K562 (cell line): ENCODE results near the gene THEM5.

Experiments
- EP300 ChIP-seq: IDR thresholded peaks from 2 replicates; pipeline ENCODE4 v1.6.1; 2012; ENCODE audit warnings: low read length, improper control_type of control experiment
- FOXK1 ChIP-seq: sonication (generic); formaldehyde crosslinking; IDR thresholded peaks from 2 replicates; pipeline ENCODE4 v1.8.0; 2022; ENCODE audit warnings: missing genetic modification reagents, mild to moderate bottlenecking, borderline replicate concordance
- POLR2A ChIP-seq: fragments of 450-650 bp; conservative IDR thresholded peaks from 2 replicates; pipeline ENCODE4 v1.6.1; 2016
- TAL1 ChIP-seq: fragments of 450-650 bp; IDR thresholded peaks from 2 replicates; pipeline ENCODE4 v1.6.1; 2016; ENCODE audit warnings: mild to moderate bottlenecking
- TARDBP ChIP-seq: fragments of 450-650 bp; IDR thresholded peaks from 2 replicates; pipeline ENCODE4 v1.6.1; 2016
- ZNF24 ChIP-seq: fragments of 450-650 bp; IDR thresholded peaks from 2 replicates; pipeline ENCODE4 v1.6.1; 2016
- ZNF354B ChIP-seq: fragments of 250-450 bp; sonication (Bioruptor Pico); IDR thresholded peaks from 2 replicates; pipeline ENCODE4 v1.4.0; 2020
- TF ChIP-seq, protein P1 (sequence below): sonication (generic); formaldehyde crosslinking; IDR thresholded peaks from 2 replicates; pipeline ENCODE4 v1.9.0; 2022; ENCODE audit warnings: mild to moderate bottlenecking, missing genetic modification reagents
- TF ChIP-seq, protein P2 (sequence below), 3 experiments: IDR thresholded peaks in 2 of 3; conservative IDR thresholded peaks in 1 of 3; 2 replicates each; pipeline ENCODE4 v1.5.1; 2011 to 2012; ENCODE audit warnings: low read length in 3 of 3, mild to moderate bottlenecking in 3 of 3, control low read depth in 2 of 3, improper control_type of control experiment in 1 of 3, inconsistent platforms in 1 of 3, low read depth in 1 of 3, mixed read lengths in 1 of 3, moderate library complexity in 1 of 3; ENCODE audit not compliant: insufficient read depth in 2 of 3
- TF ChIP-seq, protein P3 (sequence below): IDR thresholded peaks from 2 replicates; pipeline ENCODE4 v1.6.1; 2014; ENCODE audit warnings: antibody characterized with exemption

DNA sequence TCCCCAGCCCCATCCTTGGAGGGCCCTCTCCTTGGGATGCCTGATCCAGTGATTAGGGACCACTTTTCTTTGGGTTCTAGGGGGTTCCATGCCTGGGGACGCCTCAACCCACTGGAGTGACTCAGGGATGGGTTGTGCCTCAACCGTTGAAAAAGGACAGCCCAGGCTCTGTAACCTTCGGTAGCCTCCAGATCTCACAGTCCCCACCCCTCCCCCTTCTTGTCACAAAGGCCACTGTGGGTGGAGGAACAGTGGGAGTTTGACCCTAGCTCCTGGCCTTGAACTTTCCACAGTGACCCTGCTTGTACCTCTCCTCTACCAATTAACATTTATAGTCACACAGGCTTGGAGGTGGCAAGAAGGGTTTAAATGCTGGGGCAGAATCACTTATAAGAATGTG is 19.3 kb downstream of the THEM5 start:
- TF ChIP-seq POLR2A (no peak), TARDBP (no peak), EP300 (no peak), TAL1 (no peak), FOXK1 (CRISPR knock-in tag) (no peak), ZNF354B (CRISPR knock-in tag) (no peak), ZNF24 (no peak)
- TF ChIP-seq, protein P1, sequence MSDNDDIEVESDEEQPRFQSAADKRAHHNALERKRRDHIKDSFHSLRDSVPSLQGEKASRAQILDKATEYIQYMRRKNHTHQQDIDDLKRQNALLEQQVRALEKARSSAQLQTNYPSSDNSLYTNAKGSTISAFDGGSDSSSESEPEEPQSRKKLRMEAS (CRISPR knock-in tag) = no peak
- TF ChIP-seq, protein P2, sequence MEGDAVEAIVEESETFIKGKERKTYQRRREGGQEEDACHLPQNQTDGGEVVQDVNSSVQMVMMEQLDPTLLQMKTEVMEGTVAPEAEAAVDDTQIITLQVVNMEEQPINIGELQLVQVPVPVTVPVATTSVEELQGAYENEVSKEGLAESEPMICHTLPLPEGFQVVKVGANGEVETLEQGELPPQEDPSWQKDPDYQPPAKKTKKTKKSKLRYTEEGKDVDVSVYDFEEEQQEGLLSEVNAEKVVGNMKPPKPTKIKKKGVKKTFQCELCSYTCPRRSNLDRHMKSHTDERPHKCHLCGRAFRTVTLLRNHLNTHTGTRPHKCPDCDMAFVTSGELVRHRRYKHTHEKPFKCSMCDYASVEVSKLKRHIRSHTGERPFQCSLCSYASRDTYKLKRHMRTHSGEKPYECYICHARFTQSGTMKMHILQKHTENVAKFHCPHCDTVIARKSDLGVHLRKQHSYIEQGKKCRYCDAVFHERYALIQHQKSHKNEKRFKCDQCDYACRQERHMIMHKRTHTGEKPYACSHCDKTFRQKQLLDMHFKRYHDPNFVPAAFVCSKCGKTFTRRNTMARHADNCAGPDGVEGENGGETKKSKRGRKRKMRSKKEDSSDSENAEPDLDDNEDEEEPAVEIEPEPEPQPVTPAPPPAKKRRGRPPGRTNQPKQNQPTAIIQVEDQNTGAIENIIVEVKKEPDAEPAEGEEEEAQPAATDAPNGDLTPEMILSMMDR (IDR thresholded peaks at IDR 0.05 in 2 of 3, conservative IDR thresholded peaks at IDR 0.05 in 1 of 3; ENCODE audit: insufficient read depth in 2 of 3, low read depth in 1 of 3, low read length in 3 of 3) = no peak
- TF ChIP-seq, protein P3, sequence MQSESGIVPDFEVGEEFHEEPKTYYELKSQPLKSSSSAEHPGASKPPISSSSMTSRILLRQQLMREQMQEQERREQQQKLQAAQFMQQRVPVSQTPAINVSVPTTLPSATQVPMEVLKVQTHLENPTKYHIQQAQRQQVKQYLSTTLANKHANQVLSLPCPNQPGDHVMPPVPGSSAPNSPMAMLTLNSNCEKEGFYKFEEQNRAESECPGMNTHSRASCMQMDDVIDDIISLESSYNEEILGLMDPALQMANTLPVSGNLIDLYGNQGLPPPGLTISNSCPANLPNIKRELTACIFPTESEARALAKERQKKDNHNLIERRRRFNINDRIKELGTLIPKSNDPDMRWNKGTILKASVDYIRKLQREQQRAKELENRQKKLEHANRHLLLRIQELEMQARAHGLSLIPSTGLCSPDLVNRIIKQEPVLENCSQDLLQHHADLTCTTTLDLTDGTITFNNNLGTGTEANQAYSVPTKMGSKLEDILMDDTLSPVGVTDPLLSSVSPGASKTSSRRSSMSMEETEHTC = no peak
